Measurements from ENCODE around the gene FBXO33. TPM values are rescaled to one million over a fixed set of nuclear protein-coding genes. Genes with fewer than 3 reads are reported as not detected.

The FBXO33 gene
- total RNA-seq, 1 experiment from 2014 or later = 8.8 TPM

DNA sequence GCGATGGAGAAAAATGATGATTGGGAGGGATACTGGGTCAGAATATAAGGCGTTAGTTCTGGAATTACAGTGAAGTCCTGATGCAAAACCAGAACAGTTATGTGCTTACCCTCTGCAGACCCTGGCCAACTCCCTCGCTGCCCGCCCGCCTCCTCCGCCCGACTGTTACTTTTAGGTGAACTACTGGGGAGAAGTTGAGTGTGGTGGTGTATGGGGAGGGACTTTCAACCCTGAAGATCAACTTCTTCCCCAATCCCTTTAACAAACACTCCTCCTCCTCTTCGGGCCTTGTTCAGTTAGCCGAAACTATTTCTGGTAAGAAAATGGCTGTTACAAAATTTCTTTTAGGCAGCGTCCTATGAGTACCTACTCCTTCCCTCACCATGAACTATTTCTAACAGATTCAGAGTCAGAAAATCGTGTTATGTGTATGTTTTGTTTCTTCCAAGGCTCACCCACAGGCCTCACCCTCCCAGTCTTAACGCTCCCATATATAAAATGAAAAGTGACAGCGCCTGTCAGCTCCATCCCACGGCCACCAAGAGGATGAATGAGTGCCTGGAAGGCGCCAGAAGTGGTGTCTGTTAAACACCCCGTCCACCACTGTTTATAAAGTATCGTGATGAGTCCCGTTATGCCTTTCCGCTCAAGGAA, 1.3 kb downstream of the FBXO33 start:
- no peaks in the 10 kb centered on the region for H3K9me3 Mint-ChIP-seq
- no peak for TF ChIP-seq CTCF (conservative IDR thresholded peaks at IDR 0.05)
- peak overlapping the region in 2 of 3 experiments; percentile 5 to 95; a peak in 4 of 7 replicates for H3K27ac Mint-ChIP-seq
- peak overlapping the region; percentile 96 to 99 for H3K4me3 Mint-ChIP-seq
- H2AFZ ChIP-seq (ENCODE audit: low read length) = no peak overlapping the region
- no peaks in the 10 kb centered on the region for H3K27me3 ChIP-seq (ENCODE audit: insufficient read depth, low read length)
- peak overlapping the region; percentile 65 for H3K9ac ChIP-seq (ENCODE audit: extremely low read depth, insufficient read length, low read length)
- no peaks in the 10 kb centered on the region for H3K4me1 ChIP-seq (ENCODE audit: insufficient read depth, low read length)
- no peak overlapping the region for H3K27ac ChIP-seq (ENCODE audit: insufficient read length, low read depth, low read length)
- 100% methylated on average over 2 of the region's 19 CpGs for WGBS (ENCODE audit: extremely low coverage, insufficient read length, low lambda C conversion rate)
- no peaks in the 10 kb centered on the region; a peak in 1 of 7 replicates for H3K36me3 Mint-ChIP-seq (ENCODE audit: insufficient read depth in 1 of 3, low read depth in 3 of 3)
- no peaks in the 10 kb centered on the region for H3K27me3 Mint-ChIP-seq (ENCODE audit: low read depth)
- no peak overlapping the region for H2AK5ac ChIP-seq (ENCODE audit: insufficient read length, low read length)
- no peaks in the 10 kb centered on the region for H3K79me1 ChIP-seq (ENCODE audit: insufficient read depth, low read depth, low read length, poor library complexity, severe bottlenecking)
- no peak overlapping the region for H2BK12ac ChIP-seq (ENCODE audit: insufficient read length, low read depth, low read length)
- peaks cover 26 to 27% of the 10 kb centered on the region in 2 experiments for H3K4me1 Mint-ChIP-seq
- no peaks in the 10 kb centered on the region for H4K20me1 ChIP-seq (ENCODE audit: control insufficient read depth, insufficient read depth, insufficient read length)
- H4K91ac ChIP-seq (ENCODE audit: insufficient read length, low read depth, low read length) = no peak overlapping the region
- H2BK5ac ChIP-seq (ENCODE audit: insufficient read length, low read length) = no peak overlapping the region
- H3T11ph ChIP-seq (ENCODE audit: low read length) = no peak overlapping the region
- H4K5ac ChIP-seq (ENCODE audit: insufficient read length, low read depth, low read length) = no peak overlapping the region
- no peak for DNase-seq
- no peak overlapping the region for H3K4ac ChIP-seq (ENCODE audit: low read depth, low read length)
- H2BK120ac ChIP-seq (ENCODE audit: low read depth, low read length, poor library complexity, severe bottlenecking) = no peak overlapping the region
- H2BK20ac ChIP-seq (ENCODE audit: low read depth, low read length, poor library complexity, severe bottlenecking) = no peak overlapping the region
- H3K9me3 ChIP-seq (ENCODE audit: control insufficient read depth, low read depth, low read length) = no peaks in the 10 kb centered on the region
- H3K18ac ChIP-seq (ENCODE audit: insufficient read length, low read depth, low read length) = no peak overlapping the region
- H3K23ac ChIP-seq (ENCODE audit: insufficient read length, low read depth, low read length) = no peak overlapping the region
- no peak overlapping the region for H2BK15ac ChIP-seq (ENCODE audit: low read depth, low read length)
- no peak overlapping the region for H4K8ac ChIP-seq (replicated peaks; ENCODE audit: insufficient read length, low read depth, low read length)
- H3K56ac ChIP-seq (ENCODE audit: insufficient read length, low read depth, low read length) = no peak overlapping the region
- H3K23me2 ChIP-seq (ENCODE audit: insufficient read length, low read depth, low read length, poor library complexity, severe bottlenecking) = peaks cover 15% of the 10 kb centered on the region
- no peaks in the 10 kb centered on the region for H3K79me2 ChIP-seq (ENCODE audit: insufficient read depth, low read length)
- H3K4me2 ChIP-seq (ENCODE audit: insufficient read depth, insufficient read length, low read length) = peak overlapping the region; percentile 87
- no peak overlapping the region for H3K14ac ChIP-seq (ENCODE audit: insufficient read depth, low read length)

All from H9 (cell line).